22Rv1 (cell line): ENCODE data around the gene ZNF212.

Experiments
- ZFX ChIP-seq: fragments of 450-650 bp; IDR thresholded peaks from 2 replicates; pipeline ENCODE4 v1.6.1; 2017; ENCODE audit warnings: antibody characterized with exemption, borderline replicate concordance
- TF ChIP-seq, protein P1 (sequence below): fragments of 450-650 bp; IDR thresholded peaks from 2 replicates; pipeline ENCODE4 v1.5.1; 2017; ENCODE audit warnings: mild to moderate bottlenecking

- TF ChIP-seq, protein P1, sequence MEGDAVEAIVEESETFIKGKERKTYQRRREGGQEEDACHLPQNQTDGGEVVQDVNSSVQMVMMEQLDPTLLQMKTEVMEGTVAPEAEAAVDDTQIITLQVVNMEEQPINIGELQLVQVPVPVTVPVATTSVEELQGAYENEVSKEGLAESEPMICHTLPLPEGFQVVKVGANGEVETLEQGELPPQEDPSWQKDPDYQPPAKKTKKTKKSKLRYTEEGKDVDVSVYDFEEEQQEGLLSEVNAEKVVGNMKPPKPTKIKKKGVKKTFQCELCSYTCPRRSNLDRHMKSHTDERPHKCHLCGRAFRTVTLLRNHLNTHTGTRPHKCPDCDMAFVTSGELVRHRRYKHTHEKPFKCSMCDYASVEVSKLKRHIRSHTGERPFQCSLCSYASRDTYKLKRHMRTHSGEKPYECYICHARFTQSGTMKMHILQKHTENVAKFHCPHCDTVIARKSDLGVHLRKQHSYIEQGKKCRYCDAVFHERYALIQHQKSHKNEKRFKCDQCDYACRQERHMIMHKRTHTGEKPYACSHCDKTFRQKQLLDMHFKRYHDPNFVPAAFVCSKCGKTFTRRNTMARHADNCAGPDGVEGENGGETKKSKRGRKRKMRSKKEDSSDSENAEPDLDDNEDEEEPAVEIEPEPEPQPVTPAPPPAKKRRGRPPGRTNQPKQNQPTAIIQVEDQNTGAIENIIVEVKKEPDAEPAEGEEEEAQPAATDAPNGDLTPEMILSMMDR = no peak
- TF ChIP-seq ZFX = no peak
These were observed 38.4 kb downstream of the ZNF212 start for GRCh38 chr7:149277871-149278270.
